B cell (primary cell): ENCODE results near the gene AFF2.

Experiments used
- EZH2 ChIP-seq: IDR thresholded peaks from 2 replicates; pipeline ENCODE4 v1.6.1; 2012; ENCODE audit warnings: borderline replicate concordance, low read depth, mild to moderate bottlenecking, moderate library complexity, low read length; ENCODE audit not compliant: insufficient read depth, poor library complexity, severe bottlenecking
- TF ChIP-seq, protein P1 (sequence below): fragments of 200-600 bp; IDR thresholded peaks from one replicate; pipeline ENCODE4 v1.8.0; 2022; ENCODE audit warnings: antibody characterized with exemption, mild to moderate bottlenecking

DNA sequence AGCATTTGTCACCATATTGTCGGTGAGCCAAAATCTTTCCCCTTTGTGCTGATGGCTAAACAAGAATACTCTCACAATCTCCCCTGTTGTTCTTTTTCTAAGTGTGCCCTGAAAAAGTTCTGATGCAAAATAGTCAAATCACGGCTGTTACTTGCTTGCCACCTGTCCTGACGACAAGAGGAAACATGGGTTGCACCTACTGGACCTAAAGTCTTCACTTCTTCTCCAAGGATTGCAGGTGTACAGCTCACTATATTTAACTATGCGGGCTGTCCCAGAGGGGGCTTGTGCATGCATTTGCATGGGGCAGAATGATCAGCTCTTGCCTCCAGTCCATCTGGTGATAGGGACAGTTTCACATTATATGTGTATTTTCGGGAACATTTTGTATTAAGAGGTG is 21.6 kb downstream of the AFF2 start:
- TF ChIP-seq, protein P1, sequence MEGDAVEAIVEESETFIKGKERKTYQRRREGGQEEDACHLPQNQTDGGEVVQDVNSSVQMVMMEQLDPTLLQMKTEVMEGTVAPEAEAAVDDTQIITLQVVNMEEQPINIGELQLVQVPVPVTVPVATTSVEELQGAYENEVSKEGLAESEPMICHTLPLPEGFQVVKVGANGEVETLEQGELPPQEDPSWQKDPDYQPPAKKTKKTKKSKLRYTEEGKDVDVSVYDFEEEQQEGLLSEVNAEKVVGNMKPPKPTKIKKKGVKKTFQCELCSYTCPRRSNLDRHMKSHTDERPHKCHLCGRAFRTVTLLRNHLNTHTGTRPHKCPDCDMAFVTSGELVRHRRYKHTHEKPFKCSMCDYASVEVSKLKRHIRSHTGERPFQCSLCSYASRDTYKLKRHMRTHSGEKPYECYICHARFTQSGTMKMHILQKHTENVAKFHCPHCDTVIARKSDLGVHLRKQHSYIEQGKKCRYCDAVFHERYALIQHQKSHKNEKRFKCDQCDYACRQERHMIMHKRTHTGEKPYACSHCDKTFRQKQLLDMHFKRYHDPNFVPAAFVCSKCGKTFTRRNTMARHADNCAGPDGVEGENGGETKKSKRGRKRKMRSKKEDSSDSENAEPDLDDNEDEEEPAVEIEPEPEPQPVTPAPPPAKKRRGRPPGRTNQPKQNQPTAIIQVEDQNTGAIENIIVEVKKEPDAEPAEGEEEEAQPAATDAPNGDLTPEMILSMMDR: no peak
- no peak for TF ChIP-seq EZH2
